Heart right ventricle (tissue), 16 donors: ENCODE measurements around the gene TMEM8B. TPM values are rescaled to one million over a fixed set of nuclear protein-coding genes. Genes with fewer than 3 reads are reported as not detected.
A peak's percentile ranks its signal among the peaks of the same experiment; 100 is the strongest.

ENCODE experiments used
- ATAC-seq, 8 donors: fragments of 200-7000 bp; cut with Tn5 transposase; one replicate each; pipeline ENCODE4 v1.9.1; 2020; ENCODE audit warnings: mild to moderate bottlenecking in 8 of 8, moderate library complexity in 8 of 8, moderate number of reproducible peaks in 1 of 8
- DNase-seq, 2 donors: peaks; one replicate each; pipeline ENCODE4 v3.0.0-alpha.2; 2020
- H3K27ac ChIP-seq, 10 donors: fragments of 200-600 bp; sonication (generic) in 2 of 10; one replicate each; pipeline versions ENCODE4 v1.5.0 to v1.8.0; 2020 to 2022; ENCODE audit warnings: mild to moderate bottlenecking in 3 of 10
- H3K27me3 ChIP-seq, 7 donors: fragments of 200-600 bp; one replicate each; pipeline ENCODE4 v1.8.0; 2021 to 2022; ENCODE audit warnings: mild to moderate bottlenecking in 2 of 7
- H3K36me3 ChIP-seq, 9 donors: fragments of 200-600 bp; sonication (generic) in 1 of 9; one replicate each; pipeline versions ENCODE4 v1.5.0 to v1.8.0; 2020 to 2022; ENCODE audit warnings: mild to moderate bottlenecking in 2 of 9
- H3K4me1 ChIP-seq, 9 donors: fragments of 200-600 bp; sonication (generic) in 1 of 9; one replicate each; pipeline versions ENCODE4 v1.5.0 to v1.8.0; 2020 to 2022; ENCODE audit warnings: mild to moderate bottlenecking in 4 of 9
- H3K4me3 ChIP-seq, 10 donors: fragments of 200-600 bp; sonication (generic) in 2 of 10; one replicate each; pipeline versions ENCODE4 v1.5.0 to v1.8.0; 2020 to 2022; ENCODE audit warnings: mild to moderate bottlenecking in 7 of 10, moderate library complexity in 2 of 10
- H3K9me3 ChIP-seq, 11 donors: fragments of 200-600 bp in 10 of 11; sonication (generic) in 2 of 11; one replicate each; pipeline versions ENCODE4 v1.5.0 to v1.8.0; 2013 to 2022; ENCODE audit warnings: mild to moderate bottlenecking in 2 of 11, control low read depth in 1 of 11, moderate library complexity in 1 of 11
- WGBS, 2 donors: extraction: QIAGEN DNeasy Blood & Tissue Kit; methylation state at CpG; one replicate each; pipeline ENCODE4 v1.1.7; 2013; ENCODE audit warnings: inconsistent platforms in 1 of 2; 5-methylcytosine and 5-hydroxymethylcytosine counted together
- intact Hi-C, 10 donors: fragments of 100-400 bp; cut with DNase I; formaldehyde crosslinking; loops; one replicate each; pipeline versions ENCODE4 v1.11.1 to v1.14.2; 2022
- long read RNA-seq, 3 donors: library from polyadenylated mRNA; unstranded; transcript quantifications; one replicate each; pipeline ENCODE4 v2.0.0, GENCODE V29; 2020 to 2021
- polyA plus RNA-seq, 2 donors: library from polyadenylated mRNA; stranded (reverse); fragments of 200-250 nt; gene quantifications; one replicate each; pipeline ENCODE4 v1.2.3, GENCODE V29; 2013
- total RNA-seq, 10 donors: library from RNA; stranded (reverse); fragmentation: NEBNext Ultra II Directional in 3 of 10; extraction: Animal tissue kit (Norgen Biotek cat#: 25700) in 3 of 10; gene quantifications; one replicate each; pipeline versions ENCODE4 v1.2.1 to v1.2.4, GENCODE V29; 2021 to 2023
- TF ChIP-seq, protein P1 (sequence below), 9 donors: fragments of 200-600 bp; sonication (generic) in 2 of 9; IDR thresholded peaks; one replicate each; pipeline versions ENCODE4 v1.5.0 to v1.8.0; 2021 to 2022; ENCODE audit warnings: antibody characterized with exemption in 9 of 9, mild to moderate bottlenecking in 5 of 9, moderate library complexity in 1 of 9
- donor health status: Arrhythmogenic right ventricular cardiomyopathy.
- donor health status: ischemic (EF 13 %, LVEDD 7.1; RV severe dilation, severe dysfunction).
- donor health status: healthy with polysubstance abuse.
- donor health status: DM: no; HTN: yes; CAD: no.
- donor health status: DM: no; HTN: no; CAD: no.
- donor health status: ischemic (EF 25% LVEDD 6.9; RV normal size, moderate dysfunction).
- donor health status: ischemic (EF 25% LVEDD 5.7; RV mildly dilated, moderate dysfunction).
- donor health status: healthy.
- donor health status: DM: yes; HTN: yes; CAD: no.
- donor health status: Ischemic cardiomyopathy.
- donor health status: ischemic (EF 35%, LVEDD 5.7; RV mildly dilated, moderate dysfunction).
- donor health status: nonischemic (EF 11% LVEDD 7.7; RV severe dilation, severe dysfunction).
- donor health status: DM: yes; HTN: yes; CAD: no.
- donor health status: PGD.
- donor health status: ischemic (EF 29% LVEDD 5.4; RV normal size, mild dysfunction).
- donor health status: nonischemic (EF 23%, LVEDD 6.1; RV moderate dilation, normal function).

The TMEM8B gene, protein sequence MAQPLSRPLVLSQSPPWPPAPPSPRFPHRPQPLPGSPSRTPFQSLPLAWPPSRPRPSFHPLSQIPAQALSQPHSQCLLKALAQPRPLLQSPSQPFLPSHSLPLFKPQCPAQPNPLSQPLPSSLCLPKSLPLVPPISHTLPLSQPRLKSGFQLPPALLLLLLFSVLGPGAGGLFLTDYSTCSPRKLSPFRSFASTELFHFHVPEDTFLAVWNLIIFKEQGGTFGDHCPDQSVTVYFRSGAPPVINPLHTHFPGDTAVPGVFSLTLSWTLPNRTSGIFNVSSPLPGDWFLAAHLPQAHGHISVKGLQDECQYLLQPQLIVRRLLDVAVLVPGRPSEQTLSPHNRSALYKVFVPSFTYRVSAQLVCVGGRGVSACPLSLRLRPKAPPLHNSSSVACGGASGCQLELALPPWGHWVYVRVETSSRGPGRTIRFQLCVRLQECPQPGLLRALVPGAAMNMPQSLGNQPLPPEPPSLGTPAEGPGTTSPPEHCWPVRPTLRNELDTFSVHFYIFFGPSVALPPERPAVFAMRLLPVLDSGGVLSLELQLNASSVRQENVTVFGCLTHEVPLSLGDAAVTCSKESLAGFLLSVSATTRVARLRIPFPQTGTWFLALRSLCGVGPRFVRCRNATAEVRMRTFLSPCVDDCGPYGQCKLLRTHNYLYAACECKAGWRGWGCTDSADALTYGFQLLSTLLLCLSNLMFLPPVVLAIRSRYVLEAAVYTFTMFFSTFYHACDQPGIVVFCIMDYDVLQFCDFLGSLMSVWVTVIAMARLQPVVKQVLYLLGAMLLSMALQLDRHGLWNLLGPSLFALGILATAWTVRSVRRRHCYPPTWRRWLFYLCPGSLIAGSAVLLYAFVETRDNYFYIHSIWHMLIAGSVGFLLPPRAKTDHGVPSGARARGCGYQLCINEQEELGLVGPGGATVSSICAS
- total RNA-seq (10 to 100 TPM; 13.6 to 22.9 (median 20.5) TPM), polyA plus RNA-seq (1 to 10 TPM; 6.7 to 8.0 TPM)
- long read RNA-seq, donor 1, partial matches to known transcripts: 13 of 28 reads
- long read RNA-seq, donor 1, other reads (novel, unspliced or antisense): 15 of 28 reads
- long read RNA-seq, donor 2, full-length matches to known transcripts: 1 of 20 reads
- long read RNA-seq, donor 2, partial matches to known transcripts: 13 of 20 reads
- long read RNA-seq, donor 2, other reads (novel, unspliced or antisense): 6 of 20 reads
- long read RNA-seq, donor 3, full-length matches to known transcripts: 1 of 76 reads
- long read RNA-seq, donor 3, partial matches to known transcripts: 59 of 76 reads
- long read RNA-seq, donor 3, other reads (novel, unspliced or antisense): 16 of 76 reads

DNA sequence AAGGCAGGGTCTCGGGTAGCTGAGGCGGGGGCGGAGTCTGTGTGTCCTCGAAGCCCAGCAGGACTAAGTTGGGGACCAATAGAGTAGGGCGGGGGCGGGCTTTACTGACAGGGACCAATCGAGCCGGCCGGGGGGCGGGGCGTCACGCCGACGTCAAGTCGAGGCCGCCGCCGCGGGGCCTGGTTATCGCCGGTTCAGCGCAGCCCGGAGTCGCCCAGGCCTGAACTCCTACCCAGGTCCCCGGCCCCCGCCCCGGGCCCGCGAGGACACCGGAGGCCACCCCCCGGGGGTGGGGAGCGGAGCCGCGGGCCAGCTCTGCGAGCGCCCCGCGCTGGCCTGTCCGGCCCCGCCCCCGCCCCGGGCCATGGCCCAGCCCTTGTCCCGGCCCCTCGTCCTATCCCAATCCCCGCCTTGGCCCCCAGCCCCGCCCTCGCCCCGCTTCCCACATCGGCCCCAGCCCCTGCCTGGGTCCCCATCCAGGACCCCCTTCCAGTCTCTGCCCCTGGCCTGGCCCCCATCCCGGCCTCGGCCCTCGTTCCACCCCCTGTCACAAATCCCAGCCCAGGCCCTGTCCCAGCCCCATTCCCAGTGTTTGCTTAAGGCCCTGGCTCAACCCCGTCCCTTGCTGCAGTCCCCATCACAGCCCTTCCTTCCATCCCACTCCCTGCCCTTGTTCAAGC lies at the start of gene TMEM8B:
TSS of gene TMEM8B (plus strand) at position 145 of the 680 bp plus-strand sequence. CDS start at position 365, 220 bp downstream.
- WGBS, 2 donors: 1 to 2% methylated on average over 38 to 53 of the region's 53 CpGs
- TF ChIP-seq, protein P1, sequence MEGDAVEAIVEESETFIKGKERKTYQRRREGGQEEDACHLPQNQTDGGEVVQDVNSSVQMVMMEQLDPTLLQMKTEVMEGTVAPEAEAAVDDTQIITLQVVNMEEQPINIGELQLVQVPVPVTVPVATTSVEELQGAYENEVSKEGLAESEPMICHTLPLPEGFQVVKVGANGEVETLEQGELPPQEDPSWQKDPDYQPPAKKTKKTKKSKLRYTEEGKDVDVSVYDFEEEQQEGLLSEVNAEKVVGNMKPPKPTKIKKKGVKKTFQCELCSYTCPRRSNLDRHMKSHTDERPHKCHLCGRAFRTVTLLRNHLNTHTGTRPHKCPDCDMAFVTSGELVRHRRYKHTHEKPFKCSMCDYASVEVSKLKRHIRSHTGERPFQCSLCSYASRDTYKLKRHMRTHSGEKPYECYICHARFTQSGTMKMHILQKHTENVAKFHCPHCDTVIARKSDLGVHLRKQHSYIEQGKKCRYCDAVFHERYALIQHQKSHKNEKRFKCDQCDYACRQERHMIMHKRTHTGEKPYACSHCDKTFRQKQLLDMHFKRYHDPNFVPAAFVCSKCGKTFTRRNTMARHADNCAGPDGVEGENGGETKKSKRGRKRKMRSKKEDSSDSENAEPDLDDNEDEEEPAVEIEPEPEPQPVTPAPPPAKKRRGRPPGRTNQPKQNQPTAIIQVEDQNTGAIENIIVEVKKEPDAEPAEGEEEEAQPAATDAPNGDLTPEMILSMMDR (IDR thresholded peaks at IDR 0.05): no peak
- H3K4me1 ChIP-seq: peaks cover 4 to 53% (median 39%) of the 10 kb centered on the region in 9 donors
- H3K27me3 ChIP-seq: no peaks in the 10 kb centered on the region
- H3K36me3 ChIP-seq: no peaks in the 10 kb centered on the region
- H3K27ac ChIP-seq: peak within 1 kb of the TSS; percentile 91 to 98 (median 96)
- intact Hi-C loops: loop anchor here in 7 of 10 donors (2.0 to 5.0 kb wide), 5 partner anchors 37 to 172 kb away; partner anchors contain the start of genes NPR2 (in 3 of the 7), CCDC107 (in 1 of the 7), CREB3 (in 1 of the 7) and RMRP (in 1 of the 7)
- peak; percentile 91 to 94 (median 92) for ATAC-seq
- DNase-seq: peak; percentile 96 to 98
- H3K4me3 ChIP-seq: peak within 1 kb of the TSS; percentile 70 to 87 (median 82)
- H3K9me3 ChIP-seq: no peaks in the 10 kb centered on the region

DNA sequence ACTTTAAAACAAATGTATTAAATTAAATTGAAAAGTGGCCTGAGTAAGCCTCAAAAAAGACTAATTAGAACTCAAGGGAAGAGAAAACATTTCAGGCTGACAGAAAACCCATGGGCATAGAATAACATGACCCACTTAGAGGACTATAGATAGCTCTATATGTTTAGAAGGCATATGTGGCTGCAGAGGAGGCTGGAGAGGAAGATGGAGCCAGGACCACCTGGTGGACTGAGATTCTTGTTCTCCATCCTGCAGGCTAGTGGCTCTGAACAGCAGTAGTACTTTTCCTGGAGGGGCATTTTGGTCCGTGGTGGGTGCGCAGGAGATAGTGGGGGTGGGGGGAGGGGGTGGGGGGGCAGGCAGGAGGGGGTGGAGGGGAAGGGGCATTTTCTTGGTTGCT lies 48.0 kb upstream of the TMEM8B start:
- H3K36me3 ChIP-seq: no peaks in the 10 kb centered on the region
- no peak overlapping the region for H3K4me3 ChIP-seq
- ATAC-seq (no peak), DNase-seq (no peak)
- no peaks in the 10 kb centered on the region for H3K27me3 ChIP-seq
- WGBS, 2 donors: 57 to 78% methylated on average over 2 of the region's 2 CpGs
- TF ChIP-seq, protein P1 (IDR thresholded peaks at IDR 0.05): no peak
- no peaks in the 10 kb centered on the region for H3K9me3 ChIP-seq
- intact Hi-C loops: loop anchor here in 1 of 10 donors (10.0 kb wide), 1 partner anchor 244 kb away; no protein-coding TSS in a partner anchor
- no peak overlapping the region for H3K27ac ChIP-seq
- peaks cover 0 to 1% (median 0%) of the 10 kb centered on the region in 9 donors for H3K4me1 ChIP-seq

DNA sequence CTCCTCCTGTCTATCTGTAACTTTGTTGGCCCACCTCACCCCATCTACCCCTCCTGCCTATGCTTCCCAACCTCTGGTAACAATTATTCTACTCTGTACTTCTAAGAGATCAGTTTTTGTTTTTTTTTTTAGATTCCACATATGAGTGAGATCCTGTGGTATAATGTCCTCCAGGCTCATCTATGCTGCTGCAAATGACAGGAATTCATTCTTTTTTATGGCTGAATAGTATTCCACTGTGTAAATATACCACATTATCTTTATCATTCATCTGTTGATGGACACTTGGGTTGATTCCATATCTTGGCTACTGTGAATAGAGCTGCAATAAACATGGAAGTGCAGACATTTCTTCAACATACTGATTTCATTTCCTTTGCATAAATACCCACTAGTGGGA lies 45.6 kb upstream of the TMEM8B start:
- intact Hi-C loops: loop anchor here in 1 of 10 donors (10.0 kb wide), 1 partner anchor 241 kb away; no protein-coding TSS in a partner anchor
- Histone ChIP-seq H3K27ac (no peak overlapping the region), H3K4me3 (no peak overlapping the region), H3K27me3 (no peaks in the 10 kb centered on the region), H3K4me1 (no peaks in the 10 kb centered on the region), H3K9me3 (no peaks in the 10 kb centered on the region), H3K36me3 (no peaks in the 10 kb centered on the region)
- ATAC-seq (no peak), DNase-seq (no peak)
- TF ChIP-seq, protein P1 (IDR thresholded peaks at IDR 0.05): no peak
